HFF-Myc (cell line): ENCODE results near the gene SRGAP1.

ENCODE experiments used
- DNase-seq: peaks from one replicate; pipeline ENCODE4 v3.0.0-alpha.2; 2011; ENCODE audit warnings: low read depth; ENCODE audit errors: extremely low read depth
- H3K4me3 ChIP-seq: replicated peaks from 2 replicates; pipeline ENCODE4 v1.5.1; 2011; ENCODE audit warnings: low read depth, mild to moderate bottlenecking, control low read depth, low read length
- TF ChIP-seq, protein P1 (sequence below): IDR thresholded peaks from 2 replicates; pipeline ENCODE4 v1.5.1; 2012; ENCODE audit warnings: mild to moderate bottlenecking, low read depth, low read length, control low read depth; ENCODE audit errors: missing control alignments

SRGAP1 gene

DNA sequence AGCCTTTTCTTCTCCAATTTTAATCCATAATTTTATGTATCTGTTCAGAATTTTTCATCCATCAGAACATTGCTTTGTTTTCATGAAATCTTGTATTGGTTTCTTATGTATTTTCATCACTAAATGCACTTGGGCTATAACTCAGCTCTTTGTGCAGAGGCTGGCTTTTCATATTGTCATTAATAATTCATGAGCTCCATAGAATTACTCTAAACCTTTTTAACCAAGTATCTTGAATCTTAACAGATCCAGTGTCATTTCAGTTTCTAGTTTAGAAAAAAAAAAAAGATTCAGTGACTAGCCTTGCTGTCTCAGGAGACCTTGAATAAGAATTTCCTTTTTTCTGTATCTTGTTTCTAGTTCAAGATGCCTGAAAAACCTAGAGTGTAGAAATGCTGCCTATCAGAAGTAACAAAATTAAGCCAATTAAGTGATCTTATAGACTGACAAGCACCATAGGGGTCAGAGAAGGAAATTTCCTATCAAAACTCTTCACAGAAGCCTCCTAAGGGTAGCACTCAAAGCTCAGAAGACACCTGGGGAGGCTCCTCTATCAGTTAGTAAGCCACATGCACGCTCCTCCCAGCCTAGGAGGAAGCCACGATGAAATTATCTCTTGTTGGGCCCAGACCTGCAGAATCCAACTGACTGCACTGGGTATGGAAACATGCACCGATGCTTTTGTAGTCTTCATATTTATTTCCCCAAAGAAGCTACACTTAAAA is 214.2 kb downstream of the SRGAP1 start:
- TF ChIP-seq, protein P1, sequence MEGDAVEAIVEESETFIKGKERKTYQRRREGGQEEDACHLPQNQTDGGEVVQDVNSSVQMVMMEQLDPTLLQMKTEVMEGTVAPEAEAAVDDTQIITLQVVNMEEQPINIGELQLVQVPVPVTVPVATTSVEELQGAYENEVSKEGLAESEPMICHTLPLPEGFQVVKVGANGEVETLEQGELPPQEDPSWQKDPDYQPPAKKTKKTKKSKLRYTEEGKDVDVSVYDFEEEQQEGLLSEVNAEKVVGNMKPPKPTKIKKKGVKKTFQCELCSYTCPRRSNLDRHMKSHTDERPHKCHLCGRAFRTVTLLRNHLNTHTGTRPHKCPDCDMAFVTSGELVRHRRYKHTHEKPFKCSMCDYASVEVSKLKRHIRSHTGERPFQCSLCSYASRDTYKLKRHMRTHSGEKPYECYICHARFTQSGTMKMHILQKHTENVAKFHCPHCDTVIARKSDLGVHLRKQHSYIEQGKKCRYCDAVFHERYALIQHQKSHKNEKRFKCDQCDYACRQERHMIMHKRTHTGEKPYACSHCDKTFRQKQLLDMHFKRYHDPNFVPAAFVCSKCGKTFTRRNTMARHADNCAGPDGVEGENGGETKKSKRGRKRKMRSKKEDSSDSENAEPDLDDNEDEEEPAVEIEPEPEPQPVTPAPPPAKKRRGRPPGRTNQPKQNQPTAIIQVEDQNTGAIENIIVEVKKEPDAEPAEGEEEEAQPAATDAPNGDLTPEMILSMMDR = no peak

DNA sequence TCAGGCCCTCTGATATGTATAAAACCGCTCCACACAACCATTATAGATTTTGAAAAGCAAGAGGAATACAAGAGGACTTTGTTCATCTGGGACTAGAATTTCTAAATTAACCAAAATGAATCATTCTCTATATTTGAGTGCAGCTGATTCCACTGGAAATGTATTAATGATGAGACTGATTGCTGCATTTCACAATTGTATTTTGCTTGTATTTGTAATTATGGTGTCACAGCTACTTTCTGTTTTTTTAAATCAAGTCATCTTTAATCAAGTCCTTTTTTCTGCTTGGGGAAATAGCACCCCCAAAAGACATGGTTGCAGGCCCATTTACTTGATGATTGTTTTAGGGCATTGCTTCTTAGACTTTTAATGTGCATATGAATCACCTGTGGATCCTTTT is 215.2 kb downstream of the SRGAP1 start:
- no peak overlapping the region for H3K4me3 ChIP-seq
- TF ChIP-seq, protein P1 = no peak
- DNase-seq = no peak

More for the DNA sequence above, 214.2 kb downstream of the SRGAP1 start:
- DNase-seq = no peak
- H3K4me3 ChIP-seq = no peak overlapping the region

- H3K4me3 ChIP-seq = no peak overlapping the region
- no peak for DNase-seq
- TF ChIP-seq, protein P1 = no peak
These were observed 217.4 kb downstream of the SRGAP1 start for GRCh38 chr12:64061868-64062375.

DNA sequence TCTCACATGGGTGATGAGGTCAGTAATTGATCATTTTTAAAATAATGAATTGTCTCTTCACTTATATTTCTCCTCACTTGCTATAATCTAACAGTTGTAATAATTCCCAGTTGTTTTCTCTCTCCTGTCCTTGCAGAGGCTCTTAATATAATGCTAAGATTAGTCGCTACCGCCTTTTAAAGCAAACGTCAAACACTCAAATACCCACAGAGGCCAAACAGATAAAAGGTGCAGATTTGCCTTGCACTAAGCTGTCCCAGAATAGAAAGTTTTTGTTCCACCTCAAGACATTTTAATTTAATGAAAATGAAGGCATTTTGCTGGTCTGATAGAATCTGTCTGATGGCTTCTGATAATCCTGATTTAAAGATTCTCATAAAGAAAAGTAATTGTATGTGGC is 218.6 kb downstream of the SRGAP1 start:
- DNase-seq = no peak
- H3K4me3 ChIP-seq = no peak overlapping the region
- TF ChIP-seq, protein P1 = no peak

GRCh38 chr12:64064240-64064639 is 219.7 kb downstream of the SRGAP1 start:
- DNase-seq = no peak
- H3K4me3 ChIP-seq = no peak overlapping the region
- TF ChIP-seq, protein P1 = no peak

- H3K4me3 ChIP-seq = no peak overlapping the region
- DNase-seq = no peak
- TF ChIP-seq, protein P1 = no peak
These were observed 220.2 kb downstream of the SRGAP1 start for GRCh38 chr12:64064706-64065105.
